ENCODE data around the gene GOLGA6L10. TPM values are rescaled to one million over a fixed set of nuclear protein-coding genes. Genes with fewer than 3 reads are reported as not detected.

GOLGA6L10 gene, protein sequence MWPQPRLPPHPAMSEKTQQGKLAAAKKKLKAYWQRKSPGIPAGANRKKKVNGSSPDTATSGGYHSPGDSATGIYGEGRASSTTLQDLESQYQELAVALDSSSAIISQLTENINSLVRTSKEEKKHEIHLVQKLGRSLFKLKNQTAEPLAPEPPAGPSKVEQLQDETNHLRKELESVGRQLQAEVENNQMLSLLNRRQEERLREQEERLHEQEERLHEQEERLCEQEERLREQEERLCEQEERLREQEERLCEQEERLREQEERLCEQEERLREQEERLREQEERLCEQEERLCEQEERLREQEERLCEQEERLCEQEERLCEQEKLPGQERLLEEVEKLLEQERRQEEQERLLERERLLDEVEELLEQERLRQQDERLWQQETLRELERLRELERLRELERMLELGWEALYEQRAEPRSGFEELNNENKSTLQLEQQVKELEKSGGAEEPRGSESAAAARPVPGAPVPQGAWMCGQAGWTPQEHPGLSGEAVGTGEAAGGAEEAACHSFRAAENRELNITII
- total RNA-seq, result 0.65 and 1.3 TPM in 2 replicates

GRCh38 chr15:82349375-82349774 is at the start of gene GOLGA6L10:
TSS of gene GOLGA6L10 (minus strand) at chr15:82349475. CDS start at chr15:82349375, 100 bp downstream.

Other genes with a start within 250 kb of the GOLGA6L10 start
- gene EFL1, start 86.7 kb downstream of the GOLGA6L10 start, total RNA-seq, result 17.3 and 33.0 TPM in 2 replicates
- gene SAXO2, start 86.7 kb downstream of the GOLGA6L10 start, total RNA-seq, result 0.06 and 0.65 TPM in 2 replicates
- 0.65 and 2.4 TPM in 2 replicates for gene GOLGA6L9, start 80.3 kb upstream of the GOLGA6L10 start, total RNA-seq
- gene RPS17, start 191.0 kb upstream of the GOLGA6L10 start, total RNA-seq, result 1,120 and 1,963 TPM in 2 replicates

Data from bladder microvascular endothelial cell (primary cell).